ENCODE measurements around the gene KRIT1. TPM values are rescaled to one million over a fixed set of nuclear protein-coding genes. Genes with fewer than 3 reads are reported as not detected.
"Not testable (repeated sequence)": the region's sequence is repeated elsewhere in the genome, so short reads cannot be mapped to it uniquely, and the experiment has no call there.

KRIT1 gene
- polyA plus RNA-seq, 12 donors: 24.2 to 73.0 (median 29.6) TPM; not detected in 1

DNA sequence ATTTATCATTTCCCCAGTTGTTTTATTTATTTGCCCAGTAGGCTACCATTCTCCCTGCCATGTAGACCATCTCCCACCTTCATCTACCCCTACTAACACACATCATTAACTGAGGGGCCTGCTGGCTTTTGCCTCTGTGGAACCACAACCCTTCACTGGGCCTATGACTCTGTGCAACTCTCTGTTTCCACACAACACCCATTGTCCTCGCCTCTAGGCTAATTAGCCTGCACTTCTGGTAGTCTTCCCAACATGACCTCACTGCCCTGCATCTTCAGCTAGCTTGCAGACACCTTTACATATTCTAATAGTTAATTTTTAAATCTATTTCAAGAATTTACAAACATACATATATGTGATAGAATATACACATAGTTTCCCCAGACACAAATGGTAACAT is 7.5 kb upstream of the KRIT1 start:
- no peak for DNase-seq

- DNase-seq: no peak
These were observed 5.5 kb upstream of the KRIT1 start for GRCh38 chr7:92251181-92251580.

GRCh38 chr7:92250603-92251002 is 4.9 kb upstream of the KRIT1 start:
- DNase-seq: no peak

DNA sequence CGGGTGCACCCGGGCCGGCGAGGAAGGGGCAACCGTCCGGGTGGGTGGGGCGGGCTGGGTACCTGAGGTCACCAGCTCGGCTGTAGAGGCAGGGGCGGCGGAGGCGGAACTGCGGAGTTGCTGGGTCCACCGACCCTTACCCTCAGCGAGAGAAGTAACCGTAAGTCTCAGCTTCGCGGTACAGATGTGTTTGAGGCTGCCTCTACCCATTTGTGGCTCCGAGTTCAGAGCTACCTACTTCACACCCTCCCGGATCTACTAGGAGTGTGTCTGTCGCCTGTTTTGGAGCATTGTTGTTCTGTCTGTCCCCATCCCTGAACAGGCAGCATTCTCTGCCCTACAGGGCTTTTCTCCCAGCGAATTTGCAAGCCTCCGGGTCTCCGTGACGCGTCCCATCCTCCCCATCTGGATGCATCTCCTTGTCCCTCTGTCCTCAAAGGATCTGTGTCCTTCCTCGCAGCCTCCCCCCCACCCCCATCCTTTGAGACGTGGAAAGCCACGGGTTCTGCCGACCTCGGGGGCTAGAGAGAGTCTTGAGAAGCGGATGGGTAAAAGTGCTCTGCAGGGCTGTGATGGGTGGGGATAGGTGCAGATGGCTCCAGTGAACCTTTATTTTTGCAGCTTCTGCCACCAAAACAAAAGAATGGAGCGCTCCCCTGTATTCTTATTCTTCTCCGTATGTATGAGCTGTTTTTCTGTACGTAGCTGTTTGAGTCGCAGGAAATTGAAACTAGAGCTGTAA is 817 bp upstream of the KRIT1 start:
- peak; percentile 45 for DNase-seq

DNA sequence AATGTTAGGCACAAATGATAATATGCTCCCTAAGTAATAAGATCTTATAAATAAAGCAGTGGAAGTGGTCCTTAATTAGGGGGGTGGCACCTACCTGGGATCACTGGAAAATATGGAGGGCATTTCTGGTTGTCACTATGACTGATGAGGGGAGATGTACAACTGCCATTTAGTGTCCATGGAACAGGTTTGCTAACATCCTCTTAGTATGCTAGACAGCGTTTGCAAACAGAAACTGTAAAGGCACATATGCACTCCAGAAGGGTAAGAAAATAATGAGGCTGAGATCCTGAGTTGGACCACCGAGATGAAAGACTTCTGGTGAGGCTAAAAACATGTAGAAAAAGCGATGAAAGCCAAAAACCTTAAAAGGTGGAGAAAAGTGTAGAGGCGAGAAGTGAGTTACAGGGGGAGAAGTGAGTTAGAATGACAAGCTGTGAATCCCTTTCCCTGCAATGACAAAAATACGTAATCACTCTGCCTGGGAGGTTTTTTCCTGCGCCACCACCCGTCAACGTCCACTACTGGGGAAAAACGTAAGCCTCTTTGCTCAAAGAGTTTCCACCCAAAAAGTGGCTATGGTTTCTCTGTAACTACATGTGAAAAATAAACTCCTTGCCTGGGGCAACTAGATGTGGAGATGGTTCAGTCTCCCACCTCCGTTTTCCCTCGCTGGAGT is 767 bp downstream of the KRIT1 start:
- DNase-seq: peak; percentile 6

DNA sequence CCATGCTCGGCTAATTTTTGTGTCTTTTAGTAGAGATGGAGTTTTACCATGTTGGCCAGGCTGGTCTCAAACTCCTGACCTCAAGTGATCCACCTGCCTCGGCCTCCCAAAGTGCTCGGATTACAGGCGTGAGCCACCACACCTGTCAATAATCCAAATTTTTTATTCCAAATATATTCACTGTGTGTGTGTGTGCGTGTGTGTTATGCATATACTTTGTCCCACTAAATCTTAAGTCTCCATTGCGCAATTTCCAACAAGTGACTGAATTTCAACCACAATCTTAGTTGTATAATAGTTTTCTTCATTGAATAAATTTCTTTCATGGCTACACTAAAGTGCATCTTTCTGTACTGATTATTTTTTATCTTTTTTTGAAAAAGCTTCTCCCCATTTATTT is 2.7 kb downstream of the KRIT1 start:
- no peak for DNase-seq

- no peak for DNase-seq
These were observed 15.2 kb downstream of the KRIT1 start for GRCh38 chr7:92230547-92230946.

DNA sequence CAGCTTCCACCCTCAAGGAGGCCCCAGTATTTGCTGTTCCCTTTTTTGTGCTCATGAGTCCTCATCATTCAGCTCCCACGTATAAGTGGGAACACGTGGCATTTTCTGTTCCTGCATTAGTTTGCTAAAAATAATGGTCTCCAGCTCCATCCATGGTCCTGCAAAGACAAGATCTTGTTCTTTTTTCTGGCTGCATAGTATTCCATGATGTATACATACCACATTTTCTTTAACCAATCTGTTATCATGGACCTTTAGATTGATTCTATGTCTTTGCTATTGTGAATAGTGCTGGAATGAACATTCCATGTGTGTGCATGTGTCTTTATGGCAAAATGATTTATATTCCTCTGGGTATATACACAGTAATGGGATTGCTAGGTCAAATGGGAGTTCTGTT is 17.0 kb downstream of the KRIT1 start:
- DNase-seq: no peak

DNA sequence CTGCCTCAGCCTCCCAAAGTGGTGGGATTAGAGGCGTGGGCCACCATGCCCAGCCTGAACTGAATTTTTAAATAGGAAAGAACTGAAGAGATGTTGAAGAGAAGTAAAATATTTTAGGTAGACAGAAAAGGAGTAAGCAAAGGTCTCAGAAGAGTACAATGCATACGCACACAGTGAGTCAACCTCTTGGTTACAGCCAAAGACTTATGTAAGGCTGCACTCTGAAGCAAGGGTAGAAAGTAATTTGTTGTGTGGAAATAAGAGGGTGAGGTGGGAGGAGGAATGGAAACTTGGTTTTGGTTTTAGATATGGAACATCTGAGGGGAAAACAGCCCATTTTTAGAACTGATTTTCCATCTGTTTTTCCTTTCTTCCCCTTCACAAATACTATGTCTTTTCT is 17.6 kb downstream of the KRIT1 start:
- no peak for DNase-seq

DNA sequence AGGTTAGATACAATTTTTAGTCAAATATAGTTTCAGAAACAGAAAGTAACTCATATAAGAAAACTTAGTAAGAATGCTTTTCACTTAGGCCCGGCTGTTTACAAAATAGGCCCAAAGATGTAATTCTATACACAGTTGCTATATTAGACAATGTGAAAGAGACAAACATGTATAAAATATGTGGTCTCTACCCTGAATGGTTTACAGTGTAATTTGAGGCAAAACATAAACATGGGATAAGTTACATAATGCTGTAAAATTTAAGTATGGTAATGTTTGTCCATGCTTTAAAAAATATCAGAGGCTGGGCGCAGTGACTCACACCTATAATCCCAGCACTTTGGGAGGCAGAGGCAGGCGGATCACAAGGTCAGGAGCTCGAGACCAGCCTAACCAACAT is 18.7 kb downstream of the KRIT1 start:
- DNase-seq: no peak

GRCh38 chr7:92221766-92222165 is 23.9 kb downstream of the KRIT1 start:
- no peak for DNase-seq

DNA sequence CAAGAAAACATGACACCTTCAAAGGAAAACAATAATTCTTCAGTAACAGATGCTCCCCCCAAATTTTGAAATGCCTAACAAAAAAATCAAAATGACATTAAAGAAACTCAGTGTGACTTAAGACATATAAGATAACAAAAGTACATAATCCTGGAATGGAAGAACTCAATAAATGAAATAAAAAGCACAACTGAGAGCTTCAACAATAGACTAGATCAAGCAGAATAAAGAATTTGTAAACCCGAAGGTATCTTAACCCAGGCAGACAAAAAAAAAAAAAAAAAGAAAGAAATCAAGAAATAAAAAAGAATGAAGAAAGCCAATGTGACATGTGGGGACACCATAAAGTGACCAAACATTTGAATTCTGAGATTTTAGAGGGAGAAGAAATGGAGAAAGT is 39.0 kb downstream of the KRIT1 start:
- no peak for DNase-seq

GRCh38 chr7:92205987-92206386 is 39.7 kb downstream of the KRIT1 start:
- no peak for DNase-seq

GRCh38 chr7:92200791-92201190 is 44.9 kb downstream of the KRIT1 start:
- DNase-seq: no peak

DNA sequence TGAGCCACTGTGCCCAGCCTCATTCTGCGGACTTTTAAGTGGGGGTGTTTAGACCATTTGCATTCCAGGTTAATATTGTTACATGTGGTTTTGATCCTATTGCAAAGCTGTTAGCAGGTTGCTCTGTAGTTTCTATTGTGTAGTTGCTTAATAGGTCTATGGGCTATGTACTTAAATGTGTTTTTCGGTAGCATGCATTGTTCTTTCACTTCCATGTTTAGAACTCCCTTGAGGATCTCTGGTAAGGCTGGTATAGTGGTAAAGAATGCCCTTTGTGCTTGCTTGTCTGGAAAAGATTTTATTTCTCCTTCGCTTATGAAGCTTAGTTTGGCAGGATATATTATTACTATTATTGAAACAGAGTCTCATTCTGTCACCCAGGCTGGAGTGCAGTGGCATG is 53.4 kb downstream of the KRIT1 start:
- DNase-seq: no peak

DNA sequence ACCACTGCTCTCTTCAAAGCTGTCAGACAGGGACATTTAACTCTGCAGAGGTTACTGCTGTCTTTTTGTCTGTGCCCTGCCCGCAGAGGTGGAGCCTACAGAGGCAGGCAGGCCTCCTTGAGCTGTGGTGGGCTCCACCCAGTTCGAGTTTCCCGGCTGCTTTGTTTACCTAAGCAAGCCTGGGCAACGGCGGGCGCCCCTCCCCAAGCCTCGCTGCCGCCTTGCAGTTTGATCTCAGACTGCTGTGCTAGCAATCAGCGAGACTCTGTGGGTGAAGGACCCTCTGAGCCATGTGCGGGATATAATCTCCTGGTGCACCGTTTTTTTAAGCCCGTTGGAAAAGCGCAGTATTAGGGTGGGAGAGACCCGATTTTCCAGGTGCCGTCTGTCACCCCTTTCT is 56.5 kb downstream of the KRIT1 start:
- not testable (repeated sequence) for DNase-seq

GRCh38 chr7:92184294-92184693 is 61.4 kb downstream of the KRIT1 start:
- DNase-seq: not testable (repeated sequence)

DNA sequence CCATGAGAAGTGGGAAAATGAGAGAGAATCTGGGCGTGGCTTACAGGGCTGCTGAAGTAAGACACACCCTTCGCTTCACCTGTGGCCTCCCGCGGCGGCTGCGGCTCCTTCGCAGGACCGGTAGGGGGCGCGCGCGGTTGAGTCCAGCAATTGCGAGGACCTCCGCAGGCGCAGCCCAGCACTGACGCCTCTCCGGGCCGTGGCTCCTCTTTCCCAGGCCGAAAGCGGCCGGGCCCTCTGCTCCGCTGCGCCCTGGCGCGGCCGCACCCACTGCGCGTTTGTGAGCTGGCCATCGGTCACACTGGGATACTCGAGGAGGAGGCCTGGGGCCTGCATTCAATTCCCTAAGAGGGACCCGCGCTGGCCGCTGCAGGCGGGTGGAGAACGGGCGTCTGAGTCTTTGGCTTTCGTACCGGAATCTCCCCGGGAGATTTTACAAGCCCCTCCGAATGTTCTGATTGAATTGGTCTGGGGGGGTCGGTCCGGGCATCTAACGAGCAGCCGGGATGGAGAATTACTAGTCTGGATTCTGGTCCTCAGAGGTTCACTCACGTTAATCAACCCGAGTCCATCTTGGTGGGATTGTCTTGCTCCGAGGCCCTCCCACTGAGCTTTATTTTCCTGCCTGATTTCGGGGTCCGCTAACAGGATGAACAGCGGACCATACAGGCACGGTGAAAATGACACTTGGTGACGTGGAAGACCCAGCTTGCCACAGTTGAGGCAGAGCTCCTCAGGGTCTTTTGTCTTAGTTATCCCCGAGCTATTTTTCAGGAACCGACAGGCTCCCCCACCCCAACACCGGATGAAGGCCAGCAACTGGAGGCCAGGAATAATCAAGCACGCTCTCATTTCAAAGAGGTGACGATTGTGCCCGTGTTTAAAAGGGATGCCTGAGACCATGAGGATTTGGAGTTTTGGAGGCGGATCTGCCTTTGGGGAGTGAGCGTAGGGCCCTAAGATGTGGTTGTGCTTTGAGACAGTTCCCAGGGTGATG is 66.5 kb downstream of the KRIT1 start, which contains the start of gene LRRD1:
TSS of gene LRRD1 (minus strand) at position 215 of the 997 bp plus-strand sequence. CDS start 13,940 bp downstream, outside the sequence.
- DNase-seq: peak; percentile 82

DNA sequence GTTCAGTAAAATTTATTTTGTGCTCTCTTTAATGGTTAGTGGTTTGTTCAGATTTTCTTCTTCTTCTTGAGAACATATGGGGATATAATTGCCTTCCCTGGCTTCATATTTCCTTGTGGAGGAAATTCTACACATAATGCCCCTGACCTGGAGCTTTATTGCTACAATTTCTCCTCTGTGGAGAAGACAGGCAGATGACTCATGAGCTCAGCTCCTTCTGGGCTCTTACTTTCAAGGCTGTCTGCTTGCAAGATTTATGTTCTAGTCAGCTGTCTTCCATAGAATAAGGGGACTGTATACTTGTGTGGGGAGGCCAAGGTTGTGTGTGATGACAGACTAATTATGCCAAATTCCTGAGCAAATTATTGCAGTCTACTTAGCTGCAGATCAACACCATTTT is 68.4 kb downstream of the KRIT1 start:
- no peak for DNase-seq

DNA sequence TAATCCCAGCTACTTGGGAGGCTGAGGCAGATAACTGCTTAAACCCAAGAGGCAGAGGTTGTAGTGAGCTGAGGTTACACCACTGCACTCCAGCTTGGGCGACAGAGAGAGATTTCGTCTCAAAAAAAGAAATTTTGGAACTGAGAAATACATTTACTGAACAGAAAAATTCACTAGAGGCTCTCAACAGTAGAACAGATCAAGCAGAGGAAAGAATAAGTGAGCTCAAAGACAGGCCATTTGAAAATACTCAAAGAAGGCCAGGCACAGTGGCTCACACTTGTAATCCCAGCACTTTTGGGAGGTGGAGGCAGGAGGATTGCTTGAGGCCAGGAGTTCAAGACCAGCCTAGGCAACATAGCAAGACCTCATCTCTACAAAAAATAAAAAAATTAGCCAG is 76.2 kb downstream of the KRIT1 start:
- not testable (repeated sequence) for DNase-seq

- DNase-seq: no peak
These were observed 84.4 kb downstream of the KRIT1 start for GRCh38 chr7:92161271-92161670.

Measured in muscle of arm (tissue), 12 donors.